Measurements from ENCODE around the gene PRIM1. TPM values are rescaled to one million over a fixed set of nuclear protein-coding genes. Genes with fewer than 3 reads are reported as not detected.

PRIM1 gene
- total and polyA plus RNA-seq, 12 donors, result 0.78 to 9.1 (median 4.3) TPM

GRCh38 chr12:56773113-56773512 is 21.0 kb upstream of the PRIM1 start:
- no peak overlapping the region for H3K27ac ChIP-seq
- intact Hi-C loops (cut with DNase I), result no loop called here
- 90 to 97% (median 94%) methylated on average over 2 of the region's 2 CpGs for WGBS, 4 donors
- TF ChIP-seq POLR2A (IDR thresholded peaks at IDR 0.05), result no peak
- TF ChIP-seq CTCF (IDR thresholded peaks at IDR 0.05), result no peak
- no peaks in the 10 kb centered on the region for H3K9me3 ChIP-seq (replicated peaks in 1 of 3)
- no peak overlapping the region for H3K4me3 ChIP-seq
- H3K36me3 ChIP-seq (replicated peaks in 1 of 2), result no peaks in the 10 kb centered on the region
- no peaks in the 10 kb centered on the region for H3K27me3 ChIP-seq
- DNase-seq, result no peak
- no peaks in the 10 kb centered on the region for H3K4me1 ChIP-seq (replicated peaks in 1 of 2)

GRCh38 chr12:56772625-56773024 is 20.5 kb upstream of the PRIM1 start:
- H3K9me3 ChIP-seq (replicated peaks in 1 of 3), result no peaks in the 10 kb centered on the region
- WGBS, 4 donors, result 80 to 95% (median 85%) methylated on average over 5 of the region's 5 CpGs
- H3K27me3 ChIP-seq, result no peaks in the 10 kb centered on the region
- H3K36me3 ChIP-seq (replicated peaks in 1 of 2), result no peaks in the 10 kb centered on the region
- no peaks in the 10 kb centered on the region for H3K4me1 ChIP-seq (replicated peaks in 1 of 2)
- TF ChIP-seq POLR2A (IDR thresholded peaks at IDR 0.05) (no peak), CTCF (IDR thresholded peaks at IDR 0.05) (no peak)
- H3K27ac ChIP-seq, result no peak overlapping the region
- no peak overlapping the region for H3K4me3 ChIP-seq
- DNase-seq, result no peak
- intact Hi-C loops (cut with DNase I), result no loop called here

- Histone ChIP-seq H3K4me3 (no peak overlapping the region), H3K9me3 (replicated peaks in 1 of 3) (no peaks in the 10 kb centered on the region), H3K36me3 (replicated peaks in 1 of 2) (no peaks in the 10 kb centered on the region), H3K27ac (no peak overlapping the region), H3K27me3 (no peaks in the 10 kb centered on the region), H3K4me1 (replicated peaks in 1 of 2) (no peaks in the 10 kb centered on the region)
- 90 to 95% (median 92%) methylated on average over 3 of the region's 3 CpGs for WGBS, 4 donors
- DNase-seq, result no peak
- TF ChIP-seq POLR2A (IDR thresholded peaks at IDR 0.05) (no peak), CTCF (IDR thresholded peaks at IDR 0.05) (no peak)
- intact Hi-C loops (cut with DNase I), result no loop called here
These were observed 17.7 kb upstream of the PRIM1 start for GRCh38 chr12:56769868-56770267.

- no peaks in the 10 kb centered on the region for H3K4me1 ChIP-seq (replicated peaks in 1 of 2)
- TF ChIP-seq CTCF (IDR thresholded peaks at IDR 0.05) (no peak), POLR2A (IDR thresholded peaks at IDR 0.05) (no peak)
- intact Hi-C loops (cut with DNase I), result no loop called here
- no peak for DNase-seq
- no peak overlapping the region for H3K27ac ChIP-seq
- H3K9me3 ChIP-seq (replicated peaks in 1 of 3), result no peaks in the 10 kb centered on the region
- H3K27me3 ChIP-seq, result no peaks in the 10 kb centered on the region
- H3K36me3 ChIP-seq (replicated peaks in 1 of 2), result no peaks in the 10 kb centered on the region
- 91 to 96% (median 95%) methylated on average over 5 of the region's 5 CpGs for WGBS, 4 donors
- H3K4me3 ChIP-seq, result no peak overlapping the region
These were observed 16.3 kb upstream of the PRIM1 start for GRCh38 chr12:56768424-56768823.
